GM12801 (cell line): ENCODE results near the gene EXOC3L1.

ENCODE experiments used
- TF ChIP-seq, protein P1 (sequence below): IDR thresholded peaks from one replicate; pipeline ENCODE4 v1.5.1; 2011; ENCODE audit warnings: control low read depth; ENCODE audit not compliant: insufficient read length; ENCODE audit errors: extremely low read depth

EXOC3L1 gene

DNA sequence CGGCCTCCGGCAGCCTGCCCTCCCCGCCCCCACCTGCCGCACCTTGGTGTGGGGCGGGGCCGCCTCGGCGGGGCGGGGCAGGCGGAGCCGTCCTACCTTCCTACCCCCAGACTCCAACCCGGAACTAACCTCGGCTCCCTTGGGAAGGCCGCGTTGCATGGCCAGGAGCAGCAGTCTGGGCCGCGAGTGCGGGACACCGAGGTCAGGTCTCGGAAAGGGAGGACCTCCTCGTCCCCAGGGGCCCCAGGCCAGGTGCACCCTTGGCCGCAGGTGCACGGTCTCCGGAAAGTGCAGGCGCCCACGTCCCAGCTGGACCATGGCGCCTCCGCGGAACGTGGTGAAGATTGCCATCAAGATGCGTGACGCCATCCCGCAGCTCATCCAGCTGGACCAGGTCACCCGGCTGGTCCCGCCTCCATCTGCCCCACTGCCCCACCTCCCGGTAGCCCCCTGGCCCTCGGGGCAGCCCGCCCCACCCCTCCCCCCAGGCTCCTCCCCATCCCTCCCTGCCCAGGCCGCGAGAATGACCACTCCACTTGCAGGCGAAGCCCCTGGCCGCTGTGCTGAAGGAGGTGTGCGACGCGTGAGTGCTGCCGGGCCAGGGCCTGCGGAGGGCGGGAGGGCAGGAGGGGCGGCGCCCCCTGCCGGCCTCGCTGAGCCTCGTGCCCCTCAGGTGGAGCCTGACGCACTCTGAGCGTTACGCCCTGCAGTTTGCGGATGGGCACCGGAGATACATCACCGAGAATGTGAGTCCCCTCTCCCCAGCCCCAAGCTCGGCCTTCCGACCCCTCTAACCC lies 9.3 kb upstream of the EXOC3L1 start, which contains the start of gene ELMO3:
Gene ELMO3 (plus strand): TSS at position 121 of the 797 bp plus-strand sequence. CDS start 196 bp downstream, at position 317.
- TF ChIP-seq, protein P1, sequence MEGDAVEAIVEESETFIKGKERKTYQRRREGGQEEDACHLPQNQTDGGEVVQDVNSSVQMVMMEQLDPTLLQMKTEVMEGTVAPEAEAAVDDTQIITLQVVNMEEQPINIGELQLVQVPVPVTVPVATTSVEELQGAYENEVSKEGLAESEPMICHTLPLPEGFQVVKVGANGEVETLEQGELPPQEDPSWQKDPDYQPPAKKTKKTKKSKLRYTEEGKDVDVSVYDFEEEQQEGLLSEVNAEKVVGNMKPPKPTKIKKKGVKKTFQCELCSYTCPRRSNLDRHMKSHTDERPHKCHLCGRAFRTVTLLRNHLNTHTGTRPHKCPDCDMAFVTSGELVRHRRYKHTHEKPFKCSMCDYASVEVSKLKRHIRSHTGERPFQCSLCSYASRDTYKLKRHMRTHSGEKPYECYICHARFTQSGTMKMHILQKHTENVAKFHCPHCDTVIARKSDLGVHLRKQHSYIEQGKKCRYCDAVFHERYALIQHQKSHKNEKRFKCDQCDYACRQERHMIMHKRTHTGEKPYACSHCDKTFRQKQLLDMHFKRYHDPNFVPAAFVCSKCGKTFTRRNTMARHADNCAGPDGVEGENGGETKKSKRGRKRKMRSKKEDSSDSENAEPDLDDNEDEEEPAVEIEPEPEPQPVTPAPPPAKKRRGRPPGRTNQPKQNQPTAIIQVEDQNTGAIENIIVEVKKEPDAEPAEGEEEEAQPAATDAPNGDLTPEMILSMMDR: no peak

DNA sequence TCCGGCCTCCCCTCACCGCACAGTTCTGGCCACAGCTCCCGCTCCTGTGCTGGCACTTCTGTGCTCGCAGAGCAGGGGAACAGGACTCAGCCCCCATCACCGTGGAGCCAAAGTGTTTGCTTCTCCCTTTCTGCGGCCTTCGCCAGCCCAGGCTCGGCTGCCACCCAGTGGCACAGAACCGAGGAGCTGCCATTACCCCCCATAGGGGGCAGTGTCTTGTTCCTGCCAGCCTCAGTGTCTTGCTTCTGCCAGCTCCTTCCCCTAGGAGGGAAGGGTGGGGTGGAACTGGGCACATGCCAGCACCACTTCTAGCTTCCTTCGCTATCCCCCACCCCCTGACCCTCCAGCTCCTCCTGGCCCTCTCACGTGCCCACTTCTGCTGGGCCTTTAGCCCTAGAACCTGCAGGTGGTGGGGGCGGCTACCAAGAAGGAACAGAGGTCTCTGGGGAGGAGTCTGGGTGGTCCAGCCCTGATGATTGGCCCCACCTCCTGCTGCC lies 8.3 kb upstream of the EXOC3L1 start:
- TF ChIP-seq, protein P1: no peak

DNA sequence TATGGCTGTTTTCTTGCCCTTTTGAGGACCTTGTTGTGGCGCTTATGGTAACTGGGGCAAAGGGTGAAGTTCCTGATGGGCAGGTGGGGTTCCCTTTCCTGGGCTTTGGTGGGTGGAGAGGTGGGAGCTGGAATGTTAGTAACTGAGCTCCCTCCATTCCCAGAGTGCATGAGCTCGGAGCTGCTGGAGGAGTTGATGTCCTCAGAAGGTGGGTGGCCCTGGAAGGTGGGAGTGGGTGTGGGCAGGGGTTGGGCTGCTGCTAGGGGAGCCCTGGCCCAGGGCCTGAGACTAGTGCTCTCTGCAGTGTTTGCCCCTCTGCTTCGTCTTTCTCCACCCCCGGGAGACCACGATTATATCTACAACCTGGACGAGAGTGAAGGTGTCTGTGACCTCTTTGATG lies 7.8 kb upstream of the EXOC3L1 start:
- TF ChIP-seq, protein P1: no peak

DNA sequence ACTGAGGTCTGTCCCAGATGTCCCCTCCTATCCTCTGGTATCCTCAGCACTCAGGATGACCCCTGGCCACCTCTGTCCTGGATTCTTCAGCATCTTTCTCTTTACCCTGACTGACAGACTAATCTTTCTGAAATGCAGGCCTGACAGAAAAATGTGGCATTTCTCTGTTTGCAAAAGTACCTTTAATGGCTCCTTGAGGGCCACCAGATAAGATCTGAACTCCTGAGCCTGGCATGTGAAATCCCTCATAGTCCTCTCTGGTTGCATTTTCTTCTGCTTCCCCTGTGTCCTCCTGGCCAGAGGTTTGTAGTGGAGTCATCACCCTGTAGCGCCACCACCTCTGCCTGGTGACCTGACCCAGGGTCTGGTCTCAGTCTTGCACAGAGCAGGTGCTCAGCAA lies 6.9 kb upstream of the EXOC3L1 start:
- TF ChIP-seq, protein P1: no peak

DNA sequence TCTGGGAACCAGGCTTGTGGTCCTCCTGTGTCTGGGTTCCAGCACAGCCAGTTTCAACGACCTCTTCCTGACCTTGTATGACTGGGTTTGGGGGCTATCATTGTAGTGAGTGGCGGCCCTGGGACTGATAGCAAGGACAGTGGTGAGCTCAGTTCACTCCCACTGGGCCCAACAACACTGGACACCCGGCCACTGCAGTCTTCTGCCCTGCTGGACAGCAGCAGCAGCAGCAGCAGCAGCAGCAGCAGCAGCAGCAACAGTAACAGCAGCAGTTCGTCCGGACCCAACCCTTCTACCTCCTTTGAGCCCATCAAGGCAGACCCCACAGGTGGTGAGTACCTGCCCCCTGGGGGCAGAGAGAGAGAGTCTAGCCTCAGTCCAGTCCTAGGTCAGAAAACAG lies 5.7 kb upstream of the EXOC3L1 start:
- TF ChIP-seq, protein P1: no peak

DNA sequence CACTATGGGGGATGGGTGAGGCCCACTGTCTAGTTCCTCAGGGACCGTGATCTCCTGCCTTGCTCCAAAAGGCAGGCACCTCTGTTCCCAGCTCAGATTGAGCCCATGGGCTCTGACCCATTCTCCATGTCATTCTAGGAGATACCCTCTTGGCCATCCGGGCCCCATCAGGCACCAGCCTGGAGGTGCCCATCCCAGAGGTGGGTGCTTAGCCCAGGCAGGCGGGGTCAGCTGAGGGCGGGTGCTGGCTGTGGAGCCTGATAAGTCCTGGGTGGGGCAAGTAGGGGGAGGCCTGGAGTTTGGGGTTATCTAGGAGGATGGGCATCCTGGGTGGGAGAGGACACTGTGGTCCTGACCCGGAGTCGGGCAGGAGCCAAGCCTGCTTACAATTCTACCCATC lies 4.3 kb upstream of the EXOC3L1 start:
- TF ChIP-seq, protein P1: no peak

DNA sequence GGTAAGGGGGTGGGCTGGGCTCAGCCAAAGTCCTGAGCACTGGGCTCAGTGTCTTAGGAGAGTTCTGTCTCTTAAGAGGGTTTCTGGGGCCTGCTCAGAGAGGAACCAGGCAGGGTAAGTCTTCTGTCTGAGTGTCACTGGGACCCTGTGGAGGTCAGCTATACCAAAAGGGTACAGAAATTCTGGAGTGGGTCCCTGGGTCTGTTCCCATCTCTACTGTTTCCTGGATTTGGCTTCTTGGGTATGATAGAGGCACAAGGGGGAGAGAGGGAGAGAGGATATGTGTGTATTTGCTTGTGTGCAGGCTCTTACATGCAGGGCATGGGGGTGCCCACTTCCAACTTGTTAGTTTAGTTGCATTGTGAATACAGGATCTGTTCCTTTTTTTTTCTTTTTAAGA lies 3.6 kb upstream of the EXOC3L1 start:
- TF ChIP-seq, protein P1: no peak
